Neural cell (in vitro differentiated cells): ENCODE measurements around the gene STARD10. TPM values are rescaled to one million over a fixed set of nuclear protein-coding genes. Genes with fewer than 3 reads are reported as not detected.

Experiments
- H2AFZ ChIP-seq: fragments of 200-600, 300-800 bp; sonication (generic), shearing (Covaris generic); 2 replicates; pipeline ENCODE4 v1.6.0; 2014; ENCODE audit warnings: low read depth, mild to moderate bottlenecking, antibody characterized with exemption, low read length, moderate library complexity
- H3F3A ChIP-seq: fragments of 200-600 bp; shearing (Covaris generic); 2 replicates; pipeline ENCODE4 v1.6.1; 2016; ENCODE audit warnings: mild to moderate bottlenecking, moderate library complexity, mixed read lengths, antibody characterized with exemption, low read length; ENCODE audit not compliant: insufficient read depth, poor library complexity, severe bottlenecking
- H3K27ac ChIP-seq: fragments of 200-600, 300-800 bp; sonication (generic), shearing (Covaris generic); 2 replicates; pipeline ENCODE4 v1.5.1; 2014; ENCODE audit warnings: mild to moderate bottlenecking, low read length, moderate library complexity
- H3K27me3 ChIP-seq: fragments of 300-800, 200-600 bp; sonication (generic), shearing (Covaris generic); 2 replicates; pipeline ENCODE4 v1.6.0; 2014; ENCODE audit warnings: mild to moderate bottlenecking, low read depth, low read length, moderate library complexity; ENCODE audit not compliant: insufficient read depth
- H3K36me3 ChIP-seq: fragments of 300-800, 200-600 bp; sonication (generic), shearing (Covaris generic); 2 replicates; pipeline ENCODE4 v1.5.1; 2014; ENCODE audit warnings: mild to moderate bottlenecking, antibody characterized with exemption, low read length, moderate library complexity; ENCODE audit not compliant: insufficient read depth
- H3K4me2 ChIP-seq: fragments of 300-800, 200-600 bp; sonication (generic), shearing (Covaris generic); 2 replicates; pipeline ENCODE4 v1.6.0; 2014; ENCODE audit warnings: mild to moderate bottlenecking, low read length
- H3K4me3 ChIP-seq: fragments of 300-800, 200-600 bp; sonication (generic), shearing (Covaris generic); 2 replicates; pipeline ENCODE4 v1.5.1; 2014; ENCODE audit warnings: mild to moderate bottlenecking, low read length, moderate library complexity
- H3K79me2 ChIP-seq: fragments of 200-600 bp; shearing (Covaris generic); replicated peaks from 2 replicates; pipeline ENCODE4 v1.6.0; 2014; ENCODE audit warnings: mild to moderate bottlenecking, low read length, moderate library complexity; ENCODE audit not compliant: insufficient read depth
- H3K9ac ChIP-seq: fragments of 300-800, 200-600 bp; sonication (generic), shearing (Covaris generic); 2 replicates; pipeline ENCODE4 v1.6.1; 2016; ENCODE audit warnings: mild to moderate bottlenecking, low read length, mixed read lengths
- H3K9me2 ChIP-seq: fragments of 200-600 bp; shearing (Covaris generic); 2 replicates; pipeline ENCODE4 v1.6.1; 2016; ENCODE audit warnings: mild to moderate bottlenecking, low read length, mixed read lengths; ENCODE audit not compliant: insufficient read depth
- H3K9me3 ChIP-seq: fragments of 200-600, 300-800 bp; sonication (generic), shearing (Covaris generic); 2 replicates; pipeline ENCODE4 v1.6.1; 2016; ENCODE audit warnings: mild to moderate bottlenecking, mixed run types, low read length, moderate library complexity, mixed read lengths
- H4K20me1 ChIP-seq: fragments of 200-600 bp; shearing (Covaris generic); 2 replicates; pipeline ENCODE4 v1.6.1; 2016; ENCODE audit warnings: mild to moderate bottlenecking, mixed run types; ENCODE audit not compliant: insufficient read depth
- EP300 ChIP-seq: fragments of 450-650 bp; conservative IDR thresholded peaks from 2 replicates; pipeline ENCODE4 v1.6.1; 2014; ENCODE audit warnings: antibody characterized with exemption, mild to moderate bottlenecking, moderate library complexity; ENCODE audit not compliant: poor library complexity, severe bottlenecking
- EZH2 ChIP-seq: fragments of 200-600, 300-800 bp; shearing (Covaris generic), sonication (generic); IDR thresholded peaks from 2 replicates; pipeline ENCODE4 v1.6.1; 2014; ENCODE audit warnings: antibody characterized with exemption, low read length, borderline replicate concordance, mild to moderate bottlenecking; ENCODE audit not compliant: insufficient read depth, poor library complexity, severe bottlenecking
- MXI1 ChIP-seq: fragments of 450-650 bp; conservative IDR thresholded peaks from 2 replicates; pipeline ENCODE4 v1.6.1; 2014; ENCODE audit warnings: antibody characterized with exemption, mild to moderate bottlenecking; ENCODE audit not compliant: poor library complexity, severe bottlenecking
- POLR2AphosphoS5 ChIP-seq: IDR thresholded peaks from 2 replicates; pipeline ENCODE4 v1.6.1; 2012
- RAD21 ChIP-seq: fragments of 450-650 bp; conservative IDR thresholded peaks from 2 replicates; pipeline ENCODE4 v1.6.1; 2014; ENCODE audit warnings: antibody characterized with exemption, mild to moderate bottlenecking, moderate library complexity
- SMC3 ChIP-seq: fragments of 450-650 bp; conservative IDR thresholded peaks from 2 replicates; pipeline ENCODE4 v1.6.1; 2014; ENCODE audit warnings: antibody characterized with exemption, mild to moderate bottlenecking, moderate library complexity; ENCODE audit not compliant: poor library complexity
- TAF1 ChIP-seq: IDR thresholded peaks from 2 replicates; pipeline ENCODE4 v1.6.1; 2012; ENCODE audit warnings: low read depth
- polyA plus RNA-seq: library from polyadenylated mRNA; depleted of rRNA; stranded (reverse); fragments of >200 nt; gene quantifications from 2 replicates; pipeline ENCODE4 v1.2.3, GENCODE V29; 2014
- TF ChIP-seq, protein P1 (sequence below): IDR thresholded peaks from 2 replicates; pipeline ENCODE4 v1.6.1; 2012; ENCODE audit warnings: borderline replicate concordance
- TF ChIP-seq, protein P2 (sequence below): fragments of 450-650 bp; IDR thresholded peaks from 2 replicates; pipeline ENCODE4 v1.5.1; 2014; ENCODE audit warnings: antibody characterized with exemption, mild to moderate bottlenecking, moderate library complexity; ENCODE audit not compliant: poor library complexity, severe bottlenecking

STARD10 gene
- polyA plus RNA-seq, 1 donor from 2014 or later, result 29.0 TPM

- no peak overlapping the region for H3K9ac ChIP-seq
- H3K4me2 ChIP-seq, result no peak overlapping the region
- H3K27ac ChIP-seq, result no peak overlapping the region
- no peaks in the 10 kb centered on the region for H3F3A ChIP-seq
- no peaks in the 10 kb centered on the region for H3K9me3 ChIP-seq
- TF ChIP-seq SMC3 (no peak), TAF1 (no peak), EZH2 (no peak), POLR2AphosphoS5 (no peak), MXI1 (no peak), RAD21 (no peak), EP300 (no peak)
- TF ChIP-seq, protein P1, sequence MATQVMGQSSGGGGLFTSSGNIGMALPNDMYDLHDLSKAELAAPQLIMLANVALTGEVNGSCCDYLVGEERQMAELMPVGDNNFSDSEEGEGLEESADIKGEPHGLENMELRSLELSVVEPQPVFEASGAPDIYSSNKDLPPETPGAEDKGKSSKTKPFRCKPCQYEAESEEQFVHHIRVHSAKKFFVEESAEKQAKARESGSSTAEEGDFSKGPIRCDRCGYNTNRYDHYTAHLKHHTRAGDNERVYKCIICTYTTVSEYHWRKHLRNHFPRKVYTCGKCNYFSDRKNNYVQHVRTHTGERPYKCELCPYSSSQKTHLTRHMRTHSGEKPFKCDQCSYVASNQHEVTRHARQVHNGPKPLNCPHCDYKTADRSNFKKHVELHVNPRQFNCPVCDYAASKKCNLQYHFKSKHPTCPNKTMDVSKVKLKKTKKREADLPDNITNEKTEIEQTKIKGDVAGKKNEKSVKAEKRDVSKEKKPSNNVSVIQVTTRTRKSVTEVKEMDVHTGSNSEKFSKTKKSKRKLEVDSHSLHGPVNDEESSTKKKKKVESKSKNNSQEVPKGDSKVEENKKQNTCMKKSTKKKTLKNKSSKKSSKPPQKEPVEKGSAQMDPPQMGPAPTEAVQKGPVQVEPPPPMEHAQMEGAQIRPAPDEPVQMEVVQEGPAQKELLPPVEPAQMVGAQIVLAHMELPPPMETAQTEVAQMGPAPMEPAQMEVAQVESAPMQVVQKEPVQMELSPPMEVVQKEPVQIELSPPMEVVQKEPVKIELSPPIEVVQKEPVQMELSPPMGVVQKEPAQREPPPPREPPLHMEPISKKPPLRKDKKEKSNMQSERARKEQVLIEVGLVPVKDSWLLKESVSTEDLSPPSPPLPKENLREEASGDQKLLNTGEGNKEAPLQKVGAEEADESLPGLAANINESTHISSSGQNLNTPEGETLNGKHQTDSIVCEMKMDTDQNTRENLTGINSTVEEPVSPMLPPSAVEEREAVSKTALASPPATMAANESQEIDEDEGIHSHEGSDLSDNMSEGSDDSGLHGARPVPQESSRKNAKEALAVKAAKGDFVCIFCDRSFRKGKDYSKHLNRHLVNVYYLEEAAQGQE, result no peak
- TF ChIP-seq, protein P2, sequence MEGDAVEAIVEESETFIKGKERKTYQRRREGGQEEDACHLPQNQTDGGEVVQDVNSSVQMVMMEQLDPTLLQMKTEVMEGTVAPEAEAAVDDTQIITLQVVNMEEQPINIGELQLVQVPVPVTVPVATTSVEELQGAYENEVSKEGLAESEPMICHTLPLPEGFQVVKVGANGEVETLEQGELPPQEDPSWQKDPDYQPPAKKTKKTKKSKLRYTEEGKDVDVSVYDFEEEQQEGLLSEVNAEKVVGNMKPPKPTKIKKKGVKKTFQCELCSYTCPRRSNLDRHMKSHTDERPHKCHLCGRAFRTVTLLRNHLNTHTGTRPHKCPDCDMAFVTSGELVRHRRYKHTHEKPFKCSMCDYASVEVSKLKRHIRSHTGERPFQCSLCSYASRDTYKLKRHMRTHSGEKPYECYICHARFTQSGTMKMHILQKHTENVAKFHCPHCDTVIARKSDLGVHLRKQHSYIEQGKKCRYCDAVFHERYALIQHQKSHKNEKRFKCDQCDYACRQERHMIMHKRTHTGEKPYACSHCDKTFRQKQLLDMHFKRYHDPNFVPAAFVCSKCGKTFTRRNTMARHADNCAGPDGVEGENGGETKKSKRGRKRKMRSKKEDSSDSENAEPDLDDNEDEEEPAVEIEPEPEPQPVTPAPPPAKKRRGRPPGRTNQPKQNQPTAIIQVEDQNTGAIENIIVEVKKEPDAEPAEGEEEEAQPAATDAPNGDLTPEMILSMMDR, result no peak
- no peaks in the 10 kb centered on the region for H3K27me3 ChIP-seq
- H3K36me3 ChIP-seq, result no peaks in the 10 kb centered on the region
- no peaks in the 10 kb centered on the region for H3K79me2 ChIP-seq
- no peak overlapping the region for H2AFZ ChIP-seq
- H4K20me1 ChIP-seq, result no peaks in the 10 kb centered on the region
- no peaks in the 10 kb centered on the region for H3K9me2 ChIP-seq
- H3K4me3 ChIP-seq, result no peak overlapping the region
These were observed 29.3 kb downstream of the STARD10 start for GRCh38 chr11:72764503-72764902.

- H3K9ac ChIP-seq, result no peak overlapping the region
- H3K36me3 ChIP-seq, result no peaks in the 10 kb centered on the region
- H3K4me3 ChIP-seq, result no peak overlapping the region
- no peak overlapping the region for H2AFZ ChIP-seq
- H3K27me3 ChIP-seq, result no peaks in the 10 kb centered on the region
- TF ChIP-seq MXI1, result no peak
- no peak for TF ChIP-seq POLR2AphosphoS5
- H4K20me1 ChIP-seq, result no peaks in the 10 kb centered on the region
- H3K9me2 ChIP-seq, result no peaks in the 10 kb centered on the region
- H3K4me2 ChIP-seq, result no peak overlapping the region
- H3F3A ChIP-seq, result no peaks in the 10 kb centered on the region
- H3K79me2 ChIP-seq, result no peaks in the 10 kb centered on the region
- no peaks in the 10 kb centered on the region for H3K9me3 ChIP-seq
- no peak overlapping the region for H3K27ac ChIP-seq
These were observed 30.0 kb downstream of the STARD10 start for GRCh38 chr11:72763823-72764222.
